ENCODE results near the gene ERAL1.

GRCh38 chr17:28828294-28829040, 26.3 kb upstream of the ERAL1 start:
- TF ChIP-seq CTCF (conservative IDR thresholded peaks at IDR 0.05 in 1 of 2, IDR thresholded peaks at IDR 0.05 in 1 of 2; ENCODE audit: extremely low read depth in 1 of 2, insufficient read depth in 1 of 2, low read depth in 1 of 2, low read length in 2 of 2) (no peak), EZH2 (IDR thresholded peaks at IDR 0.05; ENCODE audit: borderline replicate concordance, low read length) (no peak)
